GM18508 (cell line): Measurements from ENCODE around the gene RHBDF2.

Experiments used
- ATAC-seq: cut with Tn5 transposase; IDR thresholded peaks from one replicate; pipeline ENCODE4 v1.9.1; 2021; ENCODE audit warnings: moderate number of reproducible peaks; ENCODE audit not compliant: insufficient read depth, unreplicated experiment

RHBDF2 gene

GRCh38 chr17:76468634-76469010 is 32.6 kb downstream of the RHBDF2 start:
- ATAC-seq, result no peak

- ATAC-seq, result no peak
Measured at GRCh38 chr17:76467809-76468633, 33.2 kb downstream of the RHBDF2 start.

GRCh38 chr17:76467366-76467765 is 33.9 kb downstream of the RHBDF2 start, which contains the start of gene AANAT:
TSS of gene AANAT (plus strand) at chr17:76467603. CDS start at chr17:76468747, 1,144 bp downstream.
- ATAC-seq, result no peak

- no peak for ATAC-seq
Measured at GRCh38 chr17:76466775-76467130, 34.5 kb downstream of the RHBDF2 start.

GRCh38 chr17:76462556-76463290 is 38.5 kb downstream of the RHBDF2 start:
- ATAC-seq, result no peak

GRCh38 chr17:76461765-76462555 is 39.3 kb downstream of the RHBDF2 start:
- ATAC-seq, result no peak

GRCh38 chr17:76459674-76460073 is 41.5 kb downstream of the RHBDF2 start:
- ATAC-seq, result no peak

GRCh38 chr17:76458580-76459490 is 42.4 kb downstream of the RHBDF2 start:
- ATAC-seq, result no peak

- no peak for ATAC-seq
Measured at GRCh38 chr17:76453431-76453743, 47.8 kb downstream of the RHBDF2 start.

GRCh38 chr17:76452660-76453430 is 48.4 kb downstream of the RHBDF2 start, which contains the start of gene UBE2O:
TSS of gene UBE2O (minus strand) at chr17:76453152. CDS start at chr17:76453141, 11 bp downstream.
- ATAC-seq, result no peak

- no peak for ATAC-seq
Measured at GRCh38 chr17:76452127-76452659, 49.0 kb downstream of the RHBDF2 start.

- ATAC-seq, result no peak
Measured at GRCh38 chr17:76451506-76451905, 49.7 kb downstream of the RHBDF2 start.

- no peak for ATAC-seq
Measured at GRCh38 chr17:76449126-76449525, 52.1 kb downstream of the RHBDF2 start.

GRCh38 chr17:76447931-76448652 is 53.1 kb downstream of the RHBDF2 start:
- ATAC-seq, result no peak

- no peak for ATAC-seq
Measured at GRCh38 chr17:76446449-76447231, 54.6 kb downstream of the RHBDF2 start.

- ATAC-seq, result no peak
Measured at GRCh38 chr17:76445697-76446448, 55.4 kb downstream of the RHBDF2 start.
